ENCODE results near the gene CNTN6. TPM values are rescaled to one million over a fixed set of nuclear protein-coding genes. Genes with fewer than 3 reads are reported as not detected.

The CNTN6 gene
- polyA plus RNA-seq, 1 of the 3 experiments (the other 2 are of a cell fraction), result 0.02 TPM

DNA sequence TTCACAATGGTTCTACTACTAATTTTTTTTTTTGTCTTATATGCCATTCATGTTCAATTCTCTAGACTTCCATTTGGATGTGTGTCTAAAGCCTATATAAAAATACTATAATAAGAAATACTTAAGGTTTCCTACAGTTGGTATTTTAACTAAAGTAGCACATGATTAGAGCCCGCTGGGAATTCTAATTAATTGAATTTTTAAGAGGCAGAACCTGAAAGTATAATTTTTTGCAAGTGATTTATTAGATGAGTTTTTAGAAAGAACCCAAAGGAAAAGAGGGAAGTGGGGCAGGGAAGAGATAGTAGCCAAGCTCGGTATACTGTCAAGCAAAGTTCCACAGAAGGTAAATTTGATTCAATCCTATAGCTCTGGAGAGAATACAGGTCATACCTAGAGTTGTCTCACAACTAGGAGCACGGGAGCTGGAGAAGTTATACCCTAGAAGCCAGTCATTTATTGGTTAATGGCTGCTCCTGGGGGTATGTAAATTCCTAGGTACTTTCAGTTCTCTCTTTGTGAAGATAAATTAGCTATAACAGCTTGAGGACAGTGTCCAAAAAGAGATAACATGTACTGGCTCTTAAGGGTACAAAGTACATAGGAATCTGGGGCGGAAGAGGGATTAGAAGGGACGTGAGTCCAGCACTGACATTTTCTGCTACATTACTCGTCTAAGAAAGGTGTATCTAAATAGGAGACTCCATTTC lies 225.6 kb downstream of the CNTN6 start:
- 27% methylated on average over 6 of the region's 6 CpGs for WGBS (ENCODE audit: low lambda C conversion rate)
- POLR2A ChIA-PET, result no interaction called here

GRCh38 chr3:1326546-1326945 lies 233.7 kb downstream of the CNTN6 start:
- Histone ChIP-seq H3K4me1 (ENCODE audit: control insufficient read depth in 1 of 2, insufficient read depth in 2 of 2, low read depth in 1 of 2, low read length in 1 of 2) (no peaks in the 10 kb centered on the region), H3K9me2 (no peaks in the 10 kb centered on the region), H2AFZ (ENCODE audit: low read depth) (no peak overlapping the region), H3K9ac (no peak overlapping the region), H3F3A (replicated peaks; ENCODE audit: insufficient read depth) (no peaks in the 10 kb centered on the region), H3K27ac (ENCODE audit: low read depth in 2 of 2, low read length in 1 of 2) (no peak overlapping the region), H3K36me3 (replicated peaks in 1 of 2; ENCODE audit: control insufficient read depth in 1 of 2, insufficient read depth in 2 of 2, low read length in 1 of 2) (no peaks in the 10 kb centered on the region), H3K79me2 (ENCODE audit: insufficient read depth) (no peaks in the 10 kb centered on the region), H3K9me3 (no peaks in the 10 kb centered on the region), H4K20me1 (ENCODE audit: insufficient read depth) (no peaks in the 10 kb centered on the region), H3K27me3 (ENCODE audit: insufficient read depth) (no peaks in the 10 kb centered on the region), H3K4me3 (ENCODE audit: low read depth in 2 of 2, low read length in 1 of 2) (no peak overlapping the region), H3K4me2 (no peak overlapping the region)
- DNase-seq, result no peak
- no peak for TF ChIP-seq ELF1 (IDR thresholded peaks at IDR 0.05)
- TF ChIP-seq, protein P1, sequence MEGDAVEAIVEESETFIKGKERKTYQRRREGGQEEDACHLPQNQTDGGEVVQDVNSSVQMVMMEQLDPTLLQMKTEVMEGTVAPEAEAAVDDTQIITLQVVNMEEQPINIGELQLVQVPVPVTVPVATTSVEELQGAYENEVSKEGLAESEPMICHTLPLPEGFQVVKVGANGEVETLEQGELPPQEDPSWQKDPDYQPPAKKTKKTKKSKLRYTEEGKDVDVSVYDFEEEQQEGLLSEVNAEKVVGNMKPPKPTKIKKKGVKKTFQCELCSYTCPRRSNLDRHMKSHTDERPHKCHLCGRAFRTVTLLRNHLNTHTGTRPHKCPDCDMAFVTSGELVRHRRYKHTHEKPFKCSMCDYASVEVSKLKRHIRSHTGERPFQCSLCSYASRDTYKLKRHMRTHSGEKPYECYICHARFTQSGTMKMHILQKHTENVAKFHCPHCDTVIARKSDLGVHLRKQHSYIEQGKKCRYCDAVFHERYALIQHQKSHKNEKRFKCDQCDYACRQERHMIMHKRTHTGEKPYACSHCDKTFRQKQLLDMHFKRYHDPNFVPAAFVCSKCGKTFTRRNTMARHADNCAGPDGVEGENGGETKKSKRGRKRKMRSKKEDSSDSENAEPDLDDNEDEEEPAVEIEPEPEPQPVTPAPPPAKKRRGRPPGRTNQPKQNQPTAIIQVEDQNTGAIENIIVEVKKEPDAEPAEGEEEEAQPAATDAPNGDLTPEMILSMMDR (IDR thresholded peaks at IDR 0.05), result no peak
- no peak for TF ChIP-seq JUND (IDR thresholded peaks at IDR 0.05)
- TF ChIP-seq FOSL2 (IDR thresholded peaks at IDR 0.05; ENCODE audit: borderline replicate concordance, low read depth), result no peak
- no peak for TF ChIP-seq MXI1 (IDR thresholded peaks at IDR 0.05; ENCODE audit: low read depth, low read length)
- TF ChIP-seq REST (IDR thresholded peaks at IDR 0.05; ENCODE audit: low read depth, low read length), result no peak
- TF ChIP-seq TCF12 (IDR thresholded peaks at IDR 0.05), result no peak
- no peak for TF ChIP-seq TAF1 (IDR thresholded peaks at IDR 0.05; ENCODE audit: borderline replicate concordance, low read depth, low read length)
- TF ChIP-seq NFIC (IDR thresholded peaks at IDR 0.05; ENCODE audit: borderline replicate concordance), result no peak
- no peak for TF ChIP-seq USF1 (IDR thresholded peaks at IDR 0.05; ENCODE audit: borderline replicate concordance, low read depth)
- TF ChIP-seq RCOR1 (IDR thresholded peaks at IDR 0.05; ENCODE audit: low read length), result no peak
- TF ChIP-seq FOXJ3 (CRISPR knock-in tag; IDR thresholded peaks at IDR 0.05), result no peak
- TF ChIP-seq MEF2A (IDR thresholded peaks at IDR 0.05; ENCODE audit: borderline replicate concordance, low read depth), result no peak
- no peak for TF ChIP-seq POLR2AphosphoS5 (IDR thresholded peaks at IDR 0.05; ENCODE audit: low read depth, low read length)
- TF ChIP-seq RFX5 (IDR thresholded peaks at IDR 0.05; ENCODE audit: low read length), result no peak
- POLR2A ChIA-PET, result no interaction called here
- CTCF ChIA-PET, result interaction anchor here (1.2 kb wide), 1 partner anchor 1688 kb away, joined by 3 read pairs; no protein-coding TSS in a partner anchor

More for the DNA sequence above, 225.6 kb downstream of the CNTN6 start:
- no peaks in the 10 kb centered on the region for H3K4me1 ChIP-seq (ENCODE audit: control insufficient read depth in 1 of 2, insufficient read depth in 2 of 2, low read depth in 1 of 2, low read length in 1 of 2)
- TF ChIP-seq CHD2 (IDR thresholded peaks at IDR 0.05; ENCODE audit: low read length, partially characterized antibody) (no peak), SMC3 (IDR thresholded peaks at IDR 0.05; ENCODE audit: low read depth, low read length) (no peak), RCOR1 (IDR thresholded peaks at IDR 0.05; ENCODE audit: low read length) (no peak)
- no peak overlapping the region for H2AFZ ChIP-seq (ENCODE audit: low read depth)
- H3K27me3 ChIP-seq (ENCODE audit: insufficient read depth), result no peaks in the 10 kb centered on the region
- no peak overlapping the region for H3K4me3 ChIP-seq (ENCODE audit: low read depth in 2 of 2, low read length in 1 of 2)
- H3F3A ChIP-seq (replicated peaks; ENCODE audit: insufficient read depth), result no peaks in the 10 kb centered on the region
- H3K36me3 ChIP-seq (replicated peaks in 1 of 2; ENCODE audit: control insufficient read depth in 1 of 2, insufficient read depth in 2 of 2, low read length in 1 of 2), result no peaks in the 10 kb centered on the region
- H3K4me2 ChIP-seq, result no peak overlapping the region
- no peaks in the 10 kb centered on the region for H4K20me1 ChIP-seq (ENCODE audit: insufficient read depth)
- DNase-seq, result no peak
- CTCF ChIA-PET, result no interaction called here
- no peaks in the 10 kb centered on the region for H3K79me2 ChIP-seq (ENCODE audit: insufficient read depth)
- H3K27ac ChIP-seq (ENCODE audit: low read depth in 2 of 2, low read length in 1 of 2), result no peak overlapping the region
- H3K9me2 ChIP-seq, result no peaks in the 10 kb centered on the region
- H3K9ac ChIP-seq, result no peak overlapping the region
- no peaks in the 10 kb centered on the region for H3K9me3 ChIP-seq
